ENCODE measurements around the gene AGFG2.
"Not testable (repeated sequence)": the region's sequence is repeated elsewhere in the genome, so short reads cannot be mapped to it uniquely, and the experiment has no call there.

Gene AGFG2

GRCh38 chr7:100521909-100522593, 17.0 kb upstream of the AGFG2 start:
- not testable (repeated sequence) for FAIRE-seq

DNA sequence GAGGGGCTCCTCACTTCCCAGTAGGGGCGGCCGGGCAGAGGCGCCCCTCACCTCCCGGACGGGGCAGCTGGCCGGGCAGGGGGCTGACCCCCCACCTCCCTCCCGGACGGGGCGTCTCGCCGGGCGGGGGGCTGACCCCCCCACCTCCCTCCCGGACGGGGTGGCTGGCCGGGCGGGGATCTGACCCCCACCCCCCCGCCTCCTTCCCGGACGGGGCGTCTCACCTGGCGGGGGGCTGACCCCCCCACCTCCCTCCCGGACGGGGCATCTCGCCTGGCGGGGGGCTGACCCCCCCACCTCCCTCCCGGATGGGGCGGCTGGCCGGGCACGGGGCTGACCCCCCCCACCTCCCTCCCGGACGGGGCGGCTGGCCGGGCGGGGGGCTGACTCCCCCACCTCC, 15.8 kb upstream of the AGFG2 start:
- FAIRE-seq = not testable (repeated sequence)

- not testable (repeated sequence) for FAIRE-seq
Measured at GRCh38 chr7:100528108-100528866, 10.7 kb upstream of the AGFG2 start.

GRCh38 chr7:100532165-100533022, 6.6 kb upstream of the AGFG2 start:
- FAIRE-seq = no peak

- not testable (repeated sequence) for FAIRE-seq
Measured at GRCh38 chr7:100535982-100536381, 3.0 kb upstream of the AGFG2 start.

GRCh38 chr7:100536695-100537094, 2.3 kb upstream of the AGFG2 start:
- FAIRE-seq = not testable (repeated sequence)

DNA sequence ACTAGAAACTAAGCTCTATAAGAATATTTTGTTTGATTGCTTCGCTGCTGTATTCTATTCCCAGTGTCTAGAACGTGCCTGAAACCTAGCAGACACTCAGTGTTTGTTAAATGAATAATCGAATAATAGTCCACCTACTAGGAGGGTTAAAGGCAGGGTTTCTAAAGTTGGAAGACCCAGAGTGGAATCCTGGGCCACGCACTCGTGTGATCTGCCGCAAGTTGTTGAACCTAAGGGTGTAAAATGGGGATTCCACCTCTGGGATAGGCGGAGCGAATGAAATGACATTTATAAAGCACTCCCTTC, 702 bp upstream of the AGFG2 start:
- no peak for FAIRE-seq

DNA sequence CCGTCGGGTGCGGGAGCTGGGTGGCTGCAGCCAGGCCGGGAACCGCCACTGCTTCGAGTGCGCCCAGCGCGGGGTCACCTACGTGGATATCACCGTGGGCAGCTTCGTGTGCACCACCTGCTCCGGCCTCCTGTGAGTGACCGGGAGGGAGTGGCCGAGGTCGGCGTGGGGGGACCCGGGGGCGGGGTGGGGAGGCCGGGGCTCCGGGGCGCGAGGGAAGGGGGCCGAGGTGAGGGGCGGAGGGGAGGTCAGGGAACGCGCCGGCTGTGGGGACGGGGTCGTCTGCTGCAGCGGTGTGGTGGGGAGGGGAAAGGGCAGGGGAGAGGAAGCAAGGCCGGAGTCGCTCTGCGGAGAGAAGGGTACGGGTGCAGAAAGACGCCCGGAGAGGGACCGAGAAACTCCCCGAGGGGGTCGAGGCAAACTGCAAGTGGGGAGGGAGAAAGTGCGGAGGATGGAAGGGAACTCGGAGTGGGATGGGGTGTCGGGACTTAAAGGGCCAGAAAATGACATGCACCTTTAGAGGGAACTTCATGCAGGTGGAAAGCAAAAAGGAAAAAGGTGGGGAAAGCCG, 518 bp downstream of the AGFG2 start:
- FAIRE-seq = no peak

DNA sequence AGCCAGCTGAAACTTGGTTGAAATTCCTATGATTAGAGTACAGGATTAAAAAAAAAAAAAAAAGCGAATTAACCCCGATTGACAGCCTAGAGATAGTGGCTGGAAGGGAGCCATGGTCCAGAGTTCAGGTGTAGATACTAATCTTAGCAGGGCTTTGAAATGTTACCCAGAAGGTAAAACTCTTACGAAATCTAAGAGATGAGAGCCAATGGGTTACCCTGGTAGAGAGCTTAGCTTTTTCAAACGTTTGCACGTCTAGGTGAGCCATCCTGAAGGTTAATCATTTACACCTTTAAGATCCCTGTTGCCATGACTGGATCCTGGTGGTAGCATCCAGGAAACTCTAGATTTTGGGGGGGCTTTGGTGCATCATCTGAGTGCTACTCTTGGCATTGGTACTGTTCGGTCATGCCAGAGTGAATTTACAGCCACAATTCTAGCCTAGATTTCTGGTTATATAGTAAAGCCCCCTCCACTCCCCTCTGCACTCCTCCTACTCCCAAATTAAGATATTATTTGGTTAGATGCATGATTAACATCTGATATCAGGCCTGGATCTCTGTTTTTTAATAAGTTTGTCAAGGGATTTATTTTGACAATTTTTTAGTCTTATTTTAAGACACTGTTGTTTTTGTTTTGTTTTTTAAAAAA, 1.2 kb downstream of the AGFG2 start:
- FAIRE-seq = no peak

DNA sequence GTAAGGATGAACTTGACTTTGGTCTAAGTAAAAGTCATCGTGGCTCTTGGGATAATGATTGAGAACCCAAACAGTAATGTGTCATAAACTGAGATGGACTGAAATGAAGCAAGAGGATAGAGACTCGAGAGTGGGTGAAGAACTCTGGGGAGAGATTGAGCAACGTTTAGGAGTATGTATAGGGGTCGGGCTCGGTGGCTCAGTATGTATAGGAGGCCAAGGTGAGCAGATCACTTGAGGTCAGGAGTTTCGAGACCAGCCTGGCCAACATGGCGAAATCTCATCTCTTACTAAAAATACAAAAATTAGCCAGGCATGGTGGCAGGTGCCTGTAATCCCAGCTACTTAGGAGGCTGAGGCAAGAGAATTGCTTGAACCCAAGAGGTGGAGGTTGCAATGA, 2.3 kb downstream of the AGFG2 start:
- FAIRE-seq = not testable (repeated sequence)

GRCh38 chr7:100543586-100543985, 4.6 kb downstream of the AGFG2 start:
- no peak for FAIRE-seq

DNA sequence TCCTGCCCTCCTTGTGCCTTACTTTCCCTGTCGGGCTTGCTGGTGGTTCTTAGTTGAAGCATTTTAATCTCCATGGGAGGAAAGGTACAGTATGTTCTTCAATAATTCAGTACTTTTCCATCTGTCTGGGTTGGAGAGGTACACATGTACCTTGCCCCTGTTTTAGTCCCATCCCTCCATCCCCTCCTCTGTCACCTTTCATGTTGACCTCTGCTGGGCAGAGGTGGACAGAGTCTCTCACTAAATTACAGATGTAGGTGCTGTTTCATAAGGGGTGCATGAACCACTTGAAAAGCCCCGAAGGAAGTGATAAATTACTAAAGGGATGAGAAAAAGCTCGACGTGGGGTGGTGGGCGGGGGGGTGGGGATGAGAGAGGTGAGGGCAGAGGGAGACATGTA, 5.4 kb downstream of the AGFG2 start:
- FAIRE-seq = no peak

DNA sequence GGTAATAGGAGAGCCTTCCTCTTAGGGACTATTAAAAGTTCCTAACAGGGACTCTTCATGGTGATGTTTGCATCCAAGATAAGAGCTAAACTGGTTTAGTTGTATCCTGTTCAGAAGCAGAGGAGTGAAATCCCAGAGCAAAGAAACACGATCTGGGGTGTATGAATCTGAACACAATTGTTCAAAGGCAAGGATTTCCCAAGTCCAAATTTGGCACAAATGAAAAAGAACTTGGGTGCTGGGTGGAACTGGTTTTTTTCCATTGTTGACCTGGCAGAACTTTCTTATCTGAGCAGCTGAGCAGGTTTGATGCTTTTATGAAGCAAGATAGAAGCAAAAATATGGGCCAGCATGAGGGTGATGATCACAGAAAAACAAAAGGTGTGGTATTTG, 6.0 kb downstream of the AGFG2 start:
- no peak for FAIRE-seq

DNA sequence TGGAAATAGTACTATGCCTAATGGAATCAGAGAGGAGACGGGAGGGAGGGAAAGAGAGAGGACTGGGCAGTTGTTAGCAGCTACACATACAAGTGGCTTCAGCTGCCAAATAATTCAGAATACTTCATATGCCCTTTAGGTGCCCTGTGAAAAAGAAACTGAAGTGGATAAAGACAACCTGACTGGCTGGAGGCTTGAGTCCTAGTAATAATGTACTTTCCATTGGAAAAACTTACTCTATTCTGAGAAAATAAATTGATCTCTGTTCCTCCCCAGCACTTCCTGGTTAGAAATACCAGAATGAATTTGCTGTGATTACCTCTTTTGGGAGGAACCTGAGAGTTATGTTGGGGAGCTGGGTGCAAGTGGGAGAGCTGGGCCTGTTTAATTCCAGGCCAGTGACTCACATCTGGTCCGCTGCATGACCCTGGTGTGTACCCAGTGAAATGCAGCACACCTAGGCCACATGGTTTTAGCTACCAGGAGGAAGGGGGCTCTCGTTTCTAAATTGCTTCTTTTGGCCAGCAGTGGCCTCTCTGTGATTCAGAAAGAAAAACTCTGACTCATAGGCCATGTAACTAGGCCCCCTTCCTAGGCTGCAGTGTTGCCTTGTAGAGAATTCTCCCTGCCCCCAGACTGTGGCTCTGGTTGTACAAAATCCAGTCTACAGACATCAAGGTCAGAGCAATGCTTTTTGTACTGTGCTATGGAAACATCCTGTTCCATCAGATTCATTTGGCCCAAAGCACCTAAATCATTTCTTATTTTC, 6.5 kb downstream of the AGFG2 start:
- FAIRE-seq = no peak

DNA sequence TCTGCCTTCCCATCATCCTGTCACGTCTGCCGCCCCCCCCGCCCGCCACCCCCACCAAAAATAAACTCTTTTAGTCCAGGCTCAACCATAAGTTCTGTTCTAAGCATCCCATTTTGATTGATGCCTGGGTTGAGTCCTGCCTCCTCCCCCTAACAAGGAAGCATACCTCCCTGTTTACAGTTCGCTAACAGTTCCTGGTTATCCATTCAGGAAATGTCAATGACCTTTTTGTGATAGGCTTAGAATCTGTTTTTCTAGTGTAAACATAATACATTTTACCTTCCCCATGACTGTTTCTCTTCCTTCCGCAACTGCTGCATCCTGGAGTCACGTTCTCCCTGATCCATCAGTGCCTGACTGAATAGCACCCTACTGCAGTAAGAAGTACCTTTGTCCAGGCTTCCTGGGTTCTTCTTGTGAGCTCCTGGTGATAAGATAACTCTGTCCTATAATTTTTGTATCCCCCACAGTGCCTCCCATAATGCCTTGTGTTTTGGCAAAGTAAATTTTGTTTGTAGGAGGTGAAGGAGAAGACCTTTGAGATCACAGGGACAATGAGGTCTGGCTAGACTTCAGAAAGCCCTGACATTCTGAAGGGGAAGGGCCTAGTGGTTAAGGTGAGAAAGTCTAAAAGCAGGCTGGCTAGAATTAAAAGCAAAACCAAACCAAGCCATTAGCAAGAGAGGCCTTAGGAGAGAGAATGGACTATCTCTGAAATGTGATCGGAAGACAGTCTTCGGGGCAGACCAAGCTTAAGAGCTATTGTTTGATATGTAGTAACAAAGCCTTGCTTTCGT, 7.3 kb downstream of the AGFG2 start:
- FAIRE-seq = no peak

GRCh38 chr7:100546926-100547800, 8.2 kb downstream of the AGFG2 start:
- FAIRE-seq = no peak

DNA sequence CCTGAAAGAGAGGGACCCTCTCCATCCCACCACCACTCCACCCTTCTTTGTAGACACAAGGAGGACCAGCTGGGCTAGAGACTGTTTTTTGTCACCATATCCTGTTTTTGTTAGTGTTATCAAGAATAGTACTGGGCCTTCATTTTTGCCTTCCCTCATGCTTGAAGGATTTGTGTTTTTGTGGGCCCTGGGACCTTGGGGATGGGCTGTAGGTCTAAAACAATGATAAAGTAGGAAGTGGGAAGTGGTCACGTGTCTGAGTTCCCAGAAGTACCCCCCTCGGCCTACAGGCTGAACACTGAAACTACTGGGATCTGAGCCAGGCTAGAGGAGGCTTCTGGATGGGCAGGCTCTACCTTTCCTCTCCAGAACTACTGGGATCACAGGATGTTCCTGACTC, 8.9 kb downstream of the AGFG2 start:
- FAIRE-seq = no peak

DNA sequence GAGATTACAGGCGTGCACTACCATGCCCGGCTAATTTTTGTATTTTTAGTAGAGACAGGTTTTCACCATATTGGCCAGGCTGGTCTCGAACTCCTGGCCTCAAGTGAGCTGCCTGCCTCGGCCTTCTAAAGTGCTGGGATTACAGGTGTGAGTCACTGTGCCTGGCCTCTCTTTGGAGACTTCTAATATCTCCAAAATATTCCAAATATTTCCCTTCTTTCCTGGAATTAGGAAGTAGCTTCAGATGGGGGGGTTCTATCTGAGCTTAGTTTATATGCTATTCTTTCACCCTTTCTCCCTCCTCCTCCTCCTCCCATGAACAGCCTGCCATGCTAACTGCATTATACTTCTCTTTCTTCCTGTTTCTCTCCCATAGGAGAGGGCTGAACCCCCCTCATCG, 9.4 kb downstream of the AGFG2 start:
- not testable (repeated sequence) for FAIRE-seq

DNA sequence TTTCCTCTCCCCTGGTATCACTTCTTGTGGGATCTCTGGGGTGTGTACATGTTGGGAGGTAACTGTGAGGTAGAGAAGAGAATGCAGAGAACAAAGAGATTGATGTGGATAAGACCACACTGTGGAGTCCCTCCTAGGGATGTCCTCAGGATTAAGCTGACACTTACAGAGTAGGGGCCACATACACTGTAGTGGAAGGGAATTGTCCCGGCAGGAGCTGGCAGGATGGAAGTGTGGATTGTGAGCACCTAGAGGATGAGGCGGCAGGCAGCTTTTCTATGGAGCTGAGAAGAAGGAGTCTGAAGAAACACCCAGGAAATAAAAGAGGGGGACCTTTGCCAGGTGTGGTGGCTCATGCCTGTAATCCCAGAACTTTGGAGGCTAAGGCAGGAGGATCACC, 13.5 kb downstream of the AGFG2 start:
- FAIRE-seq = no peak

GRCh38 chr7:100553032-100553431, 14.0 kb downstream of the AGFG2 start:
- FAIRE-seq = no peak
